Measurements from ENCODE around the gene CTDSPL.

DNA sequence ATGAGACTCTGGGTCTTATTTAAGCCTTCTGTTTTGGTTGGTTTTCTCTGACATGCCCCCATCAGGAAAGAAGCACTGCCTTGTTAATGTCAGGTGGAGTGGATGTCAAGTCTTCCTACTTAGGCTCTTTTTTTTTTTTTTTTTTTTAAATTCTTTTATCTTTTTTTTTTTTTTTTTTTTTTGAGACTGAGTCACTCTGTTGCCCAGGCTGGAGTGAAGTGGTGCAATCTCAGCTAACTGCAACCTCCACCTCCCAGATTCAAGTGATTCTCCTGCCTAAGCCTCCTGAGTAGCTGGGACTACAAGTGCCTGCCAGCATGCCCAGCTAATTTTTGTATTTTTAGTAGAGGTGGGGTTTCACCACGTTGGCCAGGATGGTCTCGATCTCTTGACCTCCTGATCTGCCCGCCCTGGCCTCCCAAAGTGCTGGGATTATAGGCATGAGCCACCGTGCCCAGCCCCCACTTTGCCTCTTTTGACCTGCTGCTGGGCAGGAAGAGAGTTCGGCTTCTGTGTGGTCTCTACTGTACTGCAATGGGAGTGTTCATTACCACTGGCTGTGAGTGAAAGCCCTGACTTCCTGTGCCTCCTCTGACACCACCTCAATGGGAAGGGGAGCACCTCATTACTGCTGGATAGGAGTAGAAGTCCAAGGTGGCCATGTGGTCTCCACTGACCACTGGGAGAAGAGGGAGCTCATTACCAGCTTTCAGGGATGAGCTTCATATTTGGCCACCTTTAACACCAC lies 10.9 kb downstream of the CTDSPL start:
- no peak for TF ChIP-seq POLR2AphosphoS5 (IDR thresholded peaks at IDR 0.05; ENCODE audit: low read depth)
- TF ChIP-seq, protein P1, sequence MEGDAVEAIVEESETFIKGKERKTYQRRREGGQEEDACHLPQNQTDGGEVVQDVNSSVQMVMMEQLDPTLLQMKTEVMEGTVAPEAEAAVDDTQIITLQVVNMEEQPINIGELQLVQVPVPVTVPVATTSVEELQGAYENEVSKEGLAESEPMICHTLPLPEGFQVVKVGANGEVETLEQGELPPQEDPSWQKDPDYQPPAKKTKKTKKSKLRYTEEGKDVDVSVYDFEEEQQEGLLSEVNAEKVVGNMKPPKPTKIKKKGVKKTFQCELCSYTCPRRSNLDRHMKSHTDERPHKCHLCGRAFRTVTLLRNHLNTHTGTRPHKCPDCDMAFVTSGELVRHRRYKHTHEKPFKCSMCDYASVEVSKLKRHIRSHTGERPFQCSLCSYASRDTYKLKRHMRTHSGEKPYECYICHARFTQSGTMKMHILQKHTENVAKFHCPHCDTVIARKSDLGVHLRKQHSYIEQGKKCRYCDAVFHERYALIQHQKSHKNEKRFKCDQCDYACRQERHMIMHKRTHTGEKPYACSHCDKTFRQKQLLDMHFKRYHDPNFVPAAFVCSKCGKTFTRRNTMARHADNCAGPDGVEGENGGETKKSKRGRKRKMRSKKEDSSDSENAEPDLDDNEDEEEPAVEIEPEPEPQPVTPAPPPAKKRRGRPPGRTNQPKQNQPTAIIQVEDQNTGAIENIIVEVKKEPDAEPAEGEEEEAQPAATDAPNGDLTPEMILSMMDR (IDR thresholded peaks at IDR 0.05; ENCODE audit: insufficient read depth, low read length) = no peak

Measured in HL-60 (cell line).